D721Med (cell line): ENCODE data around the gene NPAS3.

ENCODE experiments used
- DNase-seq: peaks from one replicate; pipeline ENCODE4 v3.0.0; 2011; ENCODE audit warnings: low spot score; ENCODE audit not compliant: insufficient read length
- FAIRE-seq: peaks from 2 replicates; lab custom pipeline; 2011; peaks lifted over from hg19 to GRCh38; lab: Jason Lieb, UNC
- TF ChIP-seq, protein P1 (sequence below): IDR thresholded peaks from 2 replicates; pipeline ENCODE4 v1.5.1; 2012; ENCODE audit warnings: mild to moderate bottlenecking, control low read depth; ENCODE audit not compliant: insufficient read depth; ENCODE audit errors: missing control alignments

Gene NPAS3

DNA sequence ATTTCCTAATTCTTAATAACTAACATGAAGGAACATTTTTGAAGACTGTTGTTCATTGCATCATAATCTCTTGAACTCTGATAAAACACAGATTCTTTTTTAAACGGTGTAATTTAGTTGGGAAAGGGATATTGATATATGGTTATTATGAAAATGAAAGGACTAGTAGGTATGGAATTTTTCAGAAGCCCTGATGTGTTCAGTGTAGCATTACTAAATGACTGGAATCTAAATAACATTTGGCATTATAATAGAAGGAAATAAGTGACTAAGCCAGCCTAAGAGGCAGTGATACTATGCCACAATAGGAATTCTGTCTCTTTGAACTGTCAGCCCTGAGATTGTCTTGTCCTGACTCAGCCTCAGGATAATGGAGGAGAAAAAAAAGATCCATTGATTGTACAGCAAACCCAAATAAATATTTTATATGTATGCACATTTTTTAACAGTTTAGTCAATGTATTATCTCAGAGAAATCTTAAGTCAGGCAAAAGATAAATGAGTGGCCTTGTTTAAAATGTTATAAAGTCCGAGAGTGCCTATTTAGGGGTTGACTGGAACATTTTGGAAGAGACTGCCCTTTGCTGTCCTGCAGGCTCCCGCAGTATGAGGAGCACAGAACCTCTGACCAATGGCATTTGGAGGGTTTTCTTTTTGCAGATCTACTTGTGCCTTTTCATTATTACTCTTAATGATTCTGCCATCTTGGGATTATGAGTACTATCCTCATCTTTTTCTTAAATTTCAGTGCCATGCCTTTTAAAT lies 741.0 kb downstream of the NPAS3 start:
- FAIRE-seq (no peak), DNase-seq (no peak)
- TF ChIP-seq, protein P1, sequence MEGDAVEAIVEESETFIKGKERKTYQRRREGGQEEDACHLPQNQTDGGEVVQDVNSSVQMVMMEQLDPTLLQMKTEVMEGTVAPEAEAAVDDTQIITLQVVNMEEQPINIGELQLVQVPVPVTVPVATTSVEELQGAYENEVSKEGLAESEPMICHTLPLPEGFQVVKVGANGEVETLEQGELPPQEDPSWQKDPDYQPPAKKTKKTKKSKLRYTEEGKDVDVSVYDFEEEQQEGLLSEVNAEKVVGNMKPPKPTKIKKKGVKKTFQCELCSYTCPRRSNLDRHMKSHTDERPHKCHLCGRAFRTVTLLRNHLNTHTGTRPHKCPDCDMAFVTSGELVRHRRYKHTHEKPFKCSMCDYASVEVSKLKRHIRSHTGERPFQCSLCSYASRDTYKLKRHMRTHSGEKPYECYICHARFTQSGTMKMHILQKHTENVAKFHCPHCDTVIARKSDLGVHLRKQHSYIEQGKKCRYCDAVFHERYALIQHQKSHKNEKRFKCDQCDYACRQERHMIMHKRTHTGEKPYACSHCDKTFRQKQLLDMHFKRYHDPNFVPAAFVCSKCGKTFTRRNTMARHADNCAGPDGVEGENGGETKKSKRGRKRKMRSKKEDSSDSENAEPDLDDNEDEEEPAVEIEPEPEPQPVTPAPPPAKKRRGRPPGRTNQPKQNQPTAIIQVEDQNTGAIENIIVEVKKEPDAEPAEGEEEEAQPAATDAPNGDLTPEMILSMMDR = no peak

DNA sequence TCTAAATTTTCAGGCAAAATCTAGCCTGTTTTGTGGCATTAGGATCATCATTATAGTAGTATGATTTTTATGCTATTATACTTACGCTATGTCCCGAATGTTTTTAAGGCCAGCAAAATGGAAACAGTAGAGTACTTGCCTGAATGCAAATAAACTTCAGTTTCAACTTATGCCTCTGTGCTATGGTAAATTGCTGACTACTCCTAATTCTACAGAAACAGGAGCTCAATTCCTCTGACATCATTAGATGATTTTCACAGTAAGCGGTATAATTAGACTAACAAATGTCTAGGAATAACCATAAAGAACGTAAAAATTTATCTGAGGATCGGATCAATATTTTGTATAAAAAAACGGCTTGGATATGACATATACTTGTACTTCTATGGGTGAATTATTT lies 742.2 kb downstream of the NPAS3 start:
- no peak for FAIRE-seq
- no peak for DNase-seq
- TF ChIP-seq, protein P1 = no peak

DNA sequence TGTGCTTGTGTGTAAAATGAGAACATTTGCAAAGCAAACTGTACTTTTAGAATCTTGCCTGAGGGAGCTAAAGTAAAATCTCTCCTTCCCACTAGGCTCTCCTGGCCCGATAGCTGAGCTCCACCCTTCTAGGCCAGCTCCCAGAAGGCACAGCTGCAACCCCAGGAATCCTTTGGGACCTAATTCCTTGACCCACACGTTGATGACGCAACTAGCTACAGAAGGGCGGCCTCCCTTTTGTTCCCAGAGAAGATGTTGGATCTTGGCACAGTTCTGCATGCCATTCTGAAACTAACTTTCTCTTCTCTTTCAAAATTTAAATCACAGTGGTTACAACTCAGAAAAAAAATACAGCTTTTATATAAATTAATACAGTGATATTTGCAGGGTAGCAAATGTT lies 744.1 kb downstream of the NPAS3 start:
- TF ChIP-seq, protein P1 = no peak
- FAIRE-seq (no peak), DNase-seq (no peak)

DNA sequence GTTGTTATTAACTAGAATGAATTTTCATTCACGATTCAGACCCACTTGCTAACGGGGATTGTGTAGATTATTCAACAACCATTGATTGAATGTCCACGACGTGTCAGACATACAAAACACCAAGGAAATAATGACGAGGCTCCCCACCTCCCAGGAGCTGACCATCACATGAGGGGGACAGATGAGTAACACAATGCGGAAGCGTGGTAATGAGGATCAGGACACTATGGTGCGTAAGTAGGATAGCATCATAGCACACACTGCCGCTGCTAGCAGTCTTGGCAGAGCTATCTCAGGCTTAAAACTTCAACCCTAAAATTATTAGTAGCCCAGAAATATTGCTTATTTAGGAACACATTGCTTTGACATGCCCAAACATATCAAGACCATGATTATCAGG lies 746.3 kb downstream of the NPAS3 start:
- FAIRE-seq (no peak), DNase-seq (no peak)
- TF ChIP-seq, protein P1 = no peak

DNA sequence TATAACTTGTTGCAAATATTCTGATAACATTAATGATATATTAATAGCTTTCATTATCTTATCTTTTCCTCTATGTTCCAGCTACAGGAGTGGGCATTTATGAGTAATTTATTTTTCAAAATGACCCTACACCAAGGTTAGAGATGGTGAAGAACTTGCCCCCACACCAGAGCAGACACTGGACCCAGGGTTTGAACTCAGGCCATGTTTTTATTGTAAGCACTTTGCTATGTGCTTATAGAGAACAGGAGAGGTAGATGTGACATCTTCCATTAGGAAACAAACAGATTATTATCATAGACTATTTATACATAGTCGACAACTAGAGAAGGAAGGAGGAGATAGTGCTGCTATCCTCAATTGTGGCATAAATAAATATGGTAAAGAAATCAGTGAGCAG lies 747.0 kb downstream of the NPAS3 start:
- TF ChIP-seq, protein P1 = no peak
- FAIRE-seq (no peak), DNase-seq (no peak)

DNA sequence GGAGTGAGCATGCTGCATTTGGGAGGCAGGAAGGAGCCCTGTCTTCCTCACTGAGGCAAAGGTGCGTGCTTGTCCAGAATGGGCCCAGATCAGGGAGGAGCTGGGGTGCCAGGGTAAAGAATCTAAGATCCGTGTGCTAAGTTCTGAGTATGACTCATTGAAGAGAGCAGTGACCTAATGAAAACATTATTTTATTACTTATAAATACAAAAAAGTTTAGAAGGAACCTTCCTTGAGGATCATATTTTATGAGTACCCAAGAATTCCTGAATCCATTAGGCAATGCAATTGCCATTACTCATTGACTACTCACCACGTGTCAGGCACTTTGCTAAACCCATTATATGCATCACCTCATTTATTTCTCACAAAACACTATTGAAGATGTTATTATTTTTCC lies 747.5 kb downstream of the NPAS3 start:
- no peak for DNase-seq
- TF ChIP-seq, protein P1 = no peak

DNA sequence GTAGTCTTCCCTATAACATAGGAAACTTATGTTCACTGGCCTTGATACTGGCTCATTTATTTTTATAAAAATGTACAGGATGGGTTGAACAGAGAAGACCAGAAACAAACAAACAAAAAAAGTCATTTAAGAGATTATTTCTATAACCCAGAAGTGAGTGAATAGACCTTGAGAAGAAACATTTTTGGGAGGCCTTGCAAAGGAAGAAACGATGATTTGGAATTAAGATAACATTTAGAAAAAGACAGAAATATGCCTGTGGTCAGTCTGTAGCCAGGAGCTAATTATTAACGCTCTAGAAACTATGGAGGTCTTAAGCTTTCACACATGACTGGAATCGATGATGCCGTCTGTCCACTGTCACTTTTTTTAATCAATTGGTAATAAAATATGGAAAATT lies 748.2 kb downstream of the NPAS3 start:
- FAIRE-seq = no peak

More for the DNA sequence above, 747.5 kb downstream of the NPAS3 start:
- no peak for FAIRE-seq

More for the DNA sequence above, 748.2 kb downstream of the NPAS3 start:
- TF ChIP-seq, protein P1 = no peak
- DNase-seq = no peak
